IPS-18c (cell line): Measurements from ENCODE around the gene CANX.
"Not testable (repeated sequence)": the region's sequence is repeated elsewhere in the genome, so short reads cannot be mapped to it uniquely, and the experiment has no call there.

ENCODE experiments used
- H3K4me3 ChIP-seq: 2 replicates; pipeline ENCODE4 v1.7.0; 2013; ENCODE audit warnings: low read depth, mild to moderate bottlenecking, low read length, moderate library complexity; ENCODE audit not compliant: insufficient read depth
- H3K9me3 ChIP-seq: one replicate; pipeline ENCODE4 v1.6.1; 2013; ENCODE audit warnings: mild to moderate bottlenecking, low read length, moderate library complexity; ENCODE audit not compliant: control insufficient read depth, insufficient read depth

Gene CANX, protein sequence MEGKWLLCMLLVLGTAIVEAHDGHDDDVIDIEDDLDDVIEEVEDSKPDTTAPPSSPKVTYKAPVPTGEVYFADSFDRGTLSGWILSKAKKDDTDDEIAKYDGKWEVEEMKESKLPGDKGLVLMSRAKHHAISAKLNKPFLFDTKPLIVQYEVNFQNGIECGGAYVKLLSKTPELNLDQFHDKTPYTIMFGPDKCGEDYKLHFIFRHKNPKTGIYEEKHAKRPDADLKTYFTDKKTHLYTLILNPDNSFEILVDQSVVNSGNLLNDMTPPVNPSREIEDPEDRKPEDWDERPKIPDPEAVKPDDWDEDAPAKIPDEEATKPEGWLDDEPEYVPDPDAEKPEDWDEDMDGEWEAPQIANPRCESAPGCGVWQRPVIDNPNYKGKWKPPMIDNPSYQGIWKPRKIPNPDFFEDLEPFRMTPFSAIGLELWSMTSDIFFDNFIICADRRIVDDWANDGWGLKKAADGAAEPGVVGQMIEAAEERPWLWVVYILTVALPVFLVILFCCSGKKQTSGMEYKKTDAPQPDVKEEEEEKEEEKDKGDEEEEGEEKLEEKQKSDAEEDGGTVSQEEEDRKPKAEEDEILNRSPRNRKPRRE

GRCh38 chr5:179698935-179699615 lies at the start of gene CANX:
CANX (plus strand) TSS chr5:179698967; CDS start chr5:179705682, 6,715 bp downstream.
- no peaks in the 10 kb centered on the region for H3K9me3 ChIP-seq
- H3K4me3 ChIP-seq: peak within 1 kb of the TSS; percentile 91

DNA sequence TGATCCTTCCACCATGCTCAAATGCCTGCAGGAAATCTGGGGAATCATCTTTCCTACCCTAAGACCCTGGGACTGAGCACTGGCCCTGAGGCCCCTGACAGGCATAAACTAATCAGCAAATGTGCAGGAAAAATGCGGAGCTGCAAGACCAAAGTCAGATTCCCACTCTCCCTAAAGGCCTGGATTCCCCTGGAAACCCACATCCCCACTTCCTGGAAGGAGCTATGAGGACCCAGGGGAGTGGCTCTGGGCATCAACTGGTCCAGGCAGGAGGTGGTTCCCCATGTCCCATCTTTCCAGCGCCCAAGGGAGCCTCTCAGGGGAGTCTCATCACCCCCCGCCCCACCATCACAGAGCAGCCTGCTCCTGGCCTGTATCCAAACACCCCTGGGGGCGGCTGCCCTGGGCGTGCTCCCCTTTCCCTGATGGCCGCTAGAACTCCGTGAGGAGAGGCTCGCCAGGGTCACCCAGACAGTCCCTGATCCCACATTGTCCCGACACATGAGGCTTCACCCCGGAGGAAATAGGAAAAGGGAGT lies 49.5 kb upstream of the CANX start:
- not testable (repeated sequence) for H3K9me3 ChIP-seq, H3K4me3 ChIP-seq

DNA sequence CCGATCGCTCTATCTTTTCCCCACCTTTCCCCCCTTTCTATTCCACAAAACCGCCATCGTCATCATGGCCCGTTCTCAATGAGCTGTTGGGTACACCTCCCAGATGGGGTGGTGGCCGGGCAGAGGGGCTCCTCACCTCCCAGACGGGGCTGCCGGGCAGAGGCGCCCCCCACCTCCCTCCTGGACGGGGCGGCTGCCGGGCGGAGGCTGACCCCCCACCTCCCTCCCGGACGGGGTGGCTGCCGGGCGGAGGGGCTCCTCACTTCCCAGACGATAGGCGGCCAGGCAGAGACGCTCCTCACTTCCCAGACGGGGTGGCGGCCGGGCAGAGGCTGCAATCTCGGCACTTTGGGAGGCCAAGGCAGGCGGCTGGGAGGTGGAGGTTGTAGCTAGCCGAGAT lies 48.5 kb upstream of the CANX start:
- not testable (repeated sequence) for H3K9me3 ChIP-seq, H3K4me3 ChIP-seq

DNA sequence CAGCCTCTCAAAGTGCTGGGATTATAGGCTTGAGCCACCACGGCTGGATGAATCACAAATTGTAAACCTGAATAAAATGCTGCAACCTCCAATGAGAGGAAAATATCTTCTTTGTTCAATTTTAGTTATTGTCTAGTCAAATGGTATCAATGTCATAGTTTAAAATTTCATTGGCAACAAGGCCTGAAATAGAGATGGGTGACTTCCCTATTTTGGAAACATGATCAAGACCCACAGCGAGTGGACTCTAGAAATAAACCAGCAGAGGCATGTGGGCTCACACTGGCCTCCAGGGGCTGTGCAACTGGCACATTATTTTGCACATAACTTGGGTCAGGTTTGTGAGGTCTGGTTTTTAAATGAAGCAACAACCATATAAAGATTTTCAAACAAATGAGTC lies 45.6 kb upstream of the CANX start:
- not testable (repeated sequence) for H3K4me3 ChIP-seq, H3K9me3 ChIP-seq

GRCh38 chr5:179657302-179658178 lies 41.2 kb upstream of the CANX start:
- H3K9me3 ChIP-seq, H3K4me3 ChIP-seq: not testable (repeated sequence)

GRCh38 chr5:179658179-179658856 lies 40.4 kb upstream of the CANX start:
- H3K9me3 ChIP-seq: not testable (repeated sequence)
- peak overlapping the region; percentile 60 for H3K4me3 ChIP-seq

GRCh38 chr5:179661647-179662046 lies 37.1 kb upstream of the CANX start:
- not testable (repeated sequence) for H3K4me3 ChIP-seq, H3K9me3 ChIP-seq

- Histone ChIP-seq H3K9me3 (no peaks in the 10 kb centered on the region), H3K4me3 (no peak overlapping the region)
Measured at GRCh38 chr5:179668391-179668790, 30.4 kb upstream of the CANX start.

DNA sequence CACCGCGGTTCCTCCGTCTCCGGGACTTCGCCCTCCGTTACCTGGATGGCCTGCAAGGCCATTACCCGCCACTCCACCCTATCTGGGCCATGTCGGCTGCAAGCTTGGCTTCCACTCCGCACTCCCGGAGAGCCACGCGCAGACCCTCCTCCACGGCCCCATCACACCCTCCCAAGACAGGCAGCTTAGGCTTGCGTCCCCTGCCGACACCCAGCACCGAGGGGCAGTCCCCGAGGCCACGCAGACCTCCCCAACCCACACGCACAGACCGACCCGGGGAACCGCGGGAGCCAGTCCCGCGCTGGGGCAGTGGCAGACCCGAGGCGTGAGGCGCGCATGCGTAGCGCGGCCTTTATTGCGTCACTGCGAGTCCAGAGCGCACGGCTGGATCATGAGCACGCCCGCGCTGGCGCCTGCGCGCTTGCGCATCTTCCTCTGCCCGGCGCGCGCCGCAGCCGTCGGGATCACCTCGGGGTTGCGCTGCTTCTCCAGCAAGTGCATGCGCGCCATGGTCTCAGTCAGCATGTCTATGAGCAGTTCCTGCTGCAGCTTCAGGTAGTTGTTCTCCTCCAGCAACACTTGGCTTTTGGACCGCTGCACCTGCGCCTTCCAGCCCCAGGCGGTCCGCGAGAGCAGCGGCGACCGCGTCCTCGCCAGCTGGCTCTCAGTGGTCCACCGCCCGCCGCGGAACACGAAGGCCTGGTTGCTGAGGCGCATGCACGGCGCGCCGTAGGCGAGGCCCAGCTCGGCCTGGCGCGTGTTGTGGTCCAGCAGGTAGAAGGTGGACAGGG lies 20.3 kb upstream of the CANX start:
- Histone ChIP-seq H3K4me3 (peak overlapping the region; percentile 90), H3K9me3 (no peaks in the 10 kb centered on the region)

DNA sequence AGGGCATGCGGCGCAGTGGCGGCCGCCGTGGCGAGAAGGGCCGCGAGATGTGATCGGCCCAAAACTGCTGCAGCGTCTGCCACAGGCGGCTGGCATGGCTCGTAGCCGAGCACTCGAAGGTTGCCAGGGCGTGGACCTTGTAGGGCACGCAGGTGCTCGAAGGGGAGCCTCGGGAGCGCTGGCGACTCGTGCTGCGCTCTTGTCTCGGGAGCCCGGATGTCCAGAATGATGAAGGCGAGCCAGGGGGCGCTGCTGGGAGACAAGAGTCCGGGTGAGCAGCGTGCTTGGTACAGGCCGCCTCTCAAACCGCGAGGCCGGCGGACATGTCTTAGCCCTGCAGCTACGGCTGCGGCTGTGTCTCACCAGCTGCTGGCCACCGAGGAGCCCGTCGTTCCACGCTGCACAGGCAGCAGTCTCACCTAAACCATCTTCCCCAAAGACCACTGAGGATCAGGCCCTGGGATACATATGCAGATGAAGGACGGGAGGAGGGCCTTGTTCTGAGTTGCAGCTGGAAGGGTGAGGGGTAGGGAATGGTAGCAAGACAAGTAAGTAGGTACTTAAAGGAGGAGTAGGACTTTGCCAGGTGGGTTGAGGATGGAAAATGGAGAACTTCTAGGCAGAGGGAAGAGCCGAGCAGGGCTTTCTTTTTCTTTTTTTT lies 19.6 kb upstream of the CANX start:
- Histone ChIP-seq H3K4me3 (peak overlapping the region; percentile 90), H3K9me3 (no peaks in the 10 kb centered on the region)

DNA sequence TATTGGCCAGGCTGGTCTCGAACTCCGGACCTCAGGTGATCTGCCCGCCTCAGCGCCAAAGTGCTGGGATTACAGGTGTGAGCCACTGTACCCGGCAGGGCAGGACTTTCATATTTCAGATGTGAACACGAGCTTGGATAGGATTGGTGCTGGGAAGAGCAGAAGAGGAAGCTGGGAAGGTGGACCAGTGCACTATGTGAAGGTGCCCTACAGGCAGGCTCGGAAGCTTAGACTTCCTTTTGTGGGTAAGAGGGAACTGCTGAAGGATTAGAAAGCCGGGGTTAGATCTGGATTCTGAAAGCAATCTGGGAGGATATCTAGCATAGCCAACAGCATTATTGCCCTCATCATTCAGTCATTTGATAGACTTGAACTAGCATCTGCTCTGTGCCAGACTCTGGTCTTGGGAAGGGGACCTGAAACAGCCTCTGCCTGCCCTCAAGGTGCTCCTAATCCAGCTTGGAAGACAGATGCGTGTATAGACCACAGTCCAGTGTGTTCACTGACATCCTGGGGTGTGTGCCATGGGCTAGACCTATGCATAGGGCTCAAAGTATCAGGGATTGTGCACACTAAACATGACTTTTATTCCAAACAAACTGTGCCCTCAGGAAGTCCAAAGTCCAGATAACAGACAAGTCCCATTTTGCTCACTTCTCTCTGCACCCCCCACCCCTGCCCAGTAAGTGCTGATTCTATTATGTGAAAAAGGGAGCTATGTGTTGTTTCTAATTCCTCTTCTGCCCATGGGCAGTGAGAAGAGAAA lies 18.6 kb upstream of the CANX start:
- Histone ChIP-seq H3K9me3 (no peaks in the 10 kb centered on the region), H3K4me3 (no peak overlapping the region)

- no peak within 1 kb of the TSS for H3K4me3 ChIP-seq
- no peaks in the 10 kb centered on the region for H3K9me3 ChIP-seq
Measured at GRCh38 chr5:179680780-179681401, 17.9 kb upstream of the CANX start, which contains the start of gene CBY3. CBY3 (minus strand) TSS chr5:179681034; CDS start chr5:179680918, 116 bp downstream.

DNA sequence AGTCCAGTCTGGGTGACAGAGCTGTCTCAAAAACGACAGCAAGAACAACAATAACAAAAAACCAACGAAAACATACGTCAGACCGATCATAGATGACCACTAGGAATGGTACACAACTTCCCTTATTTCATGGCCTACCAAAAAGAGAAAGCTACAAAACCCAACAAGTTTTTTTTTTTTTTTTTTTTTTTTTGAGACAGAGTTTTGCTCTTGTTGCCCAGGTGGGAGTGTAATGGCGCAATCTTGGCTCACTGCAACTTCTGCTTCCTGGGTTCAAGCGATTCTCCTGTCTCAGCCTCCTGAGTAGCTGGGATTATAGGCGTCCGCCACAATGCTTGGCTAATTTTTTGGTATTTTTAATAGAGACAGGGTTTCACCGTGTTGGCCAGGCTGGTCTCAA lies 9.6 kb upstream of the CANX start:
- H3K9me3 ChIP-seq, H3K4me3 ChIP-seq: not testable (repeated sequence)

DNA sequence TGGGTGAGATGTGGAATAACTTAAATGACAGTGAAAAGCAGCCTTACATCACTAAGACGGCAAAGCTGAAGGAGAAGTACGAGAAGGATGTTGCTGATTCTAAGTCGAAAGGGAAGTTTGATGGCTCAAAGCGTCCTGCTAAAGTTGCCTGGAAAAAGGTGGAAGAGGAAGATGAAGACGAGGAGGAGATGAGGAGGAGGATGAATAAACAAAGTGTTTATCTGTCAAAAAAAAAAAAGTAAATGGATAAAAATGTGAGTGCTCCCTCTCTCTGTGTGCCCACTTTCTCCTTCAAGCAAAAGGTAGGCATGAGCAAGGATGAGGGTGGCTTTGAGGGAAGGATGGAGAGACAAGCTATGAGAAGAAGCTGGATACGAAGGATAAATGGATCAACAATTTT lies 4.2 kb upstream of the CANX start:
- no peak overlapping the region for H3K4me3 ChIP-seq
- H3K9me3 ChIP-seq: no peaks in the 10 kb centered on the region
